HG03066 (cell line): ENCODE measurements around the gene SNX24.

Experiments used
- ATAC-seq: cut with Tn5 transposase; IDR thresholded peaks from one replicate; pipeline ENCODE4 v1.9.1; 2021; ENCODE audit warnings: low read depth; ENCODE audit not compliant: unreplicated experiment

Gene SNX24

DNA sequence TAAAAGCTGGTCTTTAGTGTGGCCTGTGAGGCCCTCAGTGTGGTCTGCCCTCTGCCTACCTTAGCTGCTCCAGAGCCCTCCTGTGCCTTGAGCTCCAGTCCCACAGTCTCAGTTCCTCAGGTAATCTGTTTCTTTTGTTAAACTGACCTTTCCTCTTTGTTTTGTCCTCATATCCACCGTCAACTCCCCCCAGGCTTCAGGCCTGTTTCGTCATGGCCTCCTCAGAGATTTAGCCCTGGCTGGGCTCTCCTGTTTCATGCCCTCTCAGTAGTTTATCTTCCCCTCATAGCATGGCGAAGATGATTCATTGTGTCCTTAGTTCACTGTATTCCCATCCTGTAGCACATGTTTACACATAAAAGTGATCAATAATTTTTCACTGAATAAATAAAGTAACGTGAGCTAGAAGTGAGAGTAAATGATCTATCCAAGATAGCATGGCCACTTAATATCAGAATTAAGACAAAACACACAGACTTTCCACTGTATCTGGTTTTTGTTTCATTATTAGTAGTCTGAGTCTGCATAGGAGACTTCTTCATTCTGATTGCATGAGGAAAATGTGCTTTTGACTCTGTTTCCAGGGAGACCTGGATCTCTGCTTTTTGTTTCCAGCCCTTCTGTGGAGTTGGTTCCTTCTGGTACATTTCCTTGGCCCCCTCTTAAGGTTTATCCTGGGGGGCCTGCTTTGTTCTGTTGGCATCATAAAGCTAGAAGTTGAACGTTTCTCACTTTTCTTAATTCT lies 70.5 kb downstream of the SNX24 start:
- peak; percentile 98 for ATAC-seq

- no peak for ATAC-seq
Measured at GRCh38 chr5:122916490-122916889, 71.1 kb downstream of the SNX24 start.

GRCh38 chr5:122919969-122920368 lies 74.6 kb downstream of the SNX24 start:
- no peak for ATAC-seq

DNA sequence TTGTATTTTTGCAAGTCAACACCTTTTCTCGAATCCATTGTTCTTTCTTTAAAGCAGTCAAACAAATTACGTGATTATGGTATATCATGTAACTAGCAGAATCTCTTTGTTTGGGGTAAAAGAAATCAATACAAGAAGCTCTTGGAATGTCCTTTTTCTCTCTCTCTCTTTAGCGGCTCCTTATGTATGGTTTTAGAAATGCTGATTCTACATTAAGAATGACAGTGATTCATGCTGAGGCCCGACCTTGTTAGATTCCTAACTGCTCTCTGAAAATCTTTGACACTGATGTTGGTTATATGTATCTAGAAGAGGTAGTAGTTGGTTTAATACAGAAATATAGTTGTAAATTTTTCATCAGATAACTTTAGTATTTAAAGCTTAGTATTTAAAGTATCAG lies 76.4 kb downstream of the SNX24 start:
- ATAC-seq: no peak

DNA sequence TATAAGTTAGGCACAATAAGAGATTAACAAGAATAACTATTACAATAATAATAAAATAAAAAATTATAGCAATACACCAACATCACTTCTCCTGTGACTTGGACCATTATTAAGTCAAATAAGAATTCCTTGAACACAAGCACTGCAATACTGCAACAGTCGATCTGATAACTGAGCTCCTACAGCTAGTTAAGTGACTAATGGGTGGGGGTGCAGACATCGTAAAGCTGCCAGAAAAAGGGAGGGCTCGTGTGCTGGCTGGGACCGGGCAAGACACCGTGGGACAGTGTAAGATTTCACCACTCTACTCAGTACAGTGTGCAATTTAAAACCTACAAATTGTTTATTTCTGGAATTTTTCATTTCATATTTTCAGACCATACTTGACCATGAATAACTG lies 78.8 kb downstream of the SNX24 start:
- no peak for ATAC-seq

DNA sequence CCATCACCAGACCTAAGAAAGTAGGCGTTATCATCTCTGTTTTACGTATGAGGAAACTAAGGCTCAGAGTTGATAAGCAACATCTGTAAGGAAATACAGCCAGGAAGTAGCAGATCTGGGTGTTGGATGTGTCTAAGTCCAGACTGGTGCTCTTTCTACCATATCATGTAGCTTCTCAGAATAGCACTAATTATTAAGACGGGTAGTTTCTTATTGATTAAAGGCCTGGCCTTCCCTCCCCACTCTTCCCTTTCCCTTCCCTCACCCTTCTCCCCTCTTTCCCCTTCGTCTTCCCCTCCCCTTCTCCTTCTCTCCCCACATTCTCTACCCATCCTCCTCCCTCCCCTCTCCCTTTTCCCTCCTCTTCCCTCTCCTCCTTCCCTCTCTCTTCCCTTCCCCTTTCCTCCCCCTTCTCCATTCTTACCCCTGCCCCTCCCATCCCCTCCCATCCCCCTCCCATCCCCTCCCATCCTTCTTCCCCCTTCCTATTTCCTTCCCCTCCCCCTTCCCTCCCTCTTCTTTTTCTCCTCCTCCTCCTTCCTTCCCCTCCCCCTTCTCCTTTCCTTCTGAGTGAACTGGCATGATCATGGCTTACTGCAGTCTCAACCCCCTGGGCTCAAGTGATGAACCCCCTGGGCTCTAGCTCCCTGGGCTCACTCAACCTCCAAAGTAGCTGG lies 79.4 kb downstream of the SNX24 start:
- no peak for ATAC-seq

- ATAC-seq: no peak
Measured at GRCh38 chr5:122929001-122929400, 83.6 kb downstream of the SNX24 start.

GRCh38 chr5:122929980-122930379 lies 84.6 kb downstream of the SNX24 start:
- no peak for ATAC-seq

- no peak for ATAC-seq
Measured at GRCh38 chr5:122933956-122934355, 88.5 kb downstream of the SNX24 start.

DNA sequence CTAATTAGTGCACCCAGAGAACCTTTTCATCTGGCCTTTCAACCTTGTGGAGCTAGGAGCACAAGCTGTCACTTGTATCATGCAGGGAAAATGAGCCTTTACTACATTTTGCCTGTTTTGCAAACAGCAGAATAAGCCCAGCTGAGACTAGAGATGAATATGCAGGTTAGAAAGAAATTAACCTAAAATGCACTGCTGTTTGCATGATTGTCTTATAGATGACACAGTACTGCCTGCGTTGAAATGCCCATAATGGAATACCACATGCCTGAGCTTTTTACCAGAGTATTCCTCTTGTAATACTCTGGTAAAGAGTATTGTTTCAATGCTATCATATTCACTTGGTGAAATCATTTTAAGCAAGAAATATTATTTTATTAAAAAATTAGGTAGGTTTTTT lies 90.7 kb downstream of the SNX24 start:
- ATAC-seq: no peak

GRCh38 chr5:122937914-122938313 lies 92.5 kb downstream of the SNX24 start:
- no peak for ATAC-seq

- no peak for ATAC-seq
Measured at GRCh38 chr5:122940890-122941289, 95.5 kb downstream of the SNX24 start.

DNA sequence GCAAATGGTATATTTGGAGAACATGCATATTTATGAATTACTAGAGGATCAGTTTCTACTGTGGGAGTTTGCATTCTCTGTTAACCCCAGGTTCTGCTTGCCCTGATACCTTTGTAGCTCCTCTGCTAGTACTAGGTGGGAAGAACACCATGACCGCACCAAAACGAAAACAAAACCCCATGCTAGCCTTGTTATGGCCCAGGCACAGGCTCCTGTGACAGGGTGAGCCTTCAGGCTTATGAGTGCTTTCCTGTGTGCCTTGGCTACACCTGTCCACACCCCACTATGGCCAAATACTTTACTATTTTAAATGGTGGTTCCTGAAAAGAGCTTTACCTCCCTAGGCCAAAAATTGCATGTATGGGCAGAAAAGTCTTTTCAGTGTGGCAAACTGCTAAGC lies 96.3 kb downstream of the SNX24 start:
- no peak for ATAC-seq

DNA sequence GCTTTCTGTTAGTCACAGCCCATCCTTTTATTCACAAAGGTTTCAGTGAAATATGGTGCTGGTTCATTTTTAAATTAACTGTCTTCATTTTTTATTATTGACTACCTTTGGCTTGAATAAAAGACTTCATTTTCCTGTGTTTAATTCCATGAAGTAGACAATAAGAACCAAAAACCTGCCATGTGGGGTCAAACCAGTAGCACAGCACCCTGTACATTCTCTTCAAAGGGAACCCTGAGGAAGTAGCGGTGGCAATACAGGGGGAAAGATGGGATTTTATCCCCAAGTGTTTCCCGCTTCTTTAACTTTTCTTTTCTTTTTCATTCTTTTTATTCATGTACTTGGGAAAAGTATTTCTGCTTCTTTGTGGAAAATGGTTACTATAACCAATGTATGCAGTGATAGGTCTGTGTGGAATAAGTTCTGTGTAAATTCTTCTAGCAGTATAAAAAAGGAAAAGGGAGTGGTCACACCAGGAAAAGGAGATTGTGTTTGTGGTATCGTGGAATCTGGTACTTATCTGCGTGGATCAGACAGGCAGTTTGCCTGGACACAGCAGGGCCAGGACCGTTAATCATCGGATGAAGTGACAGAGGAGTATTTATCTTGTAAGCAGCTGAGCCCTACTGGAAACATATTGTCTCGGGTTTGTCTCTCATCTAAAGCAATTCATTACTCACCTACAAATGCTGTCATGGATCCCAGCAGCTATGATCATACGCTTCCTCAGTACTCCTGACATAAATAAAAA lies 96.9 kb downstream of the SNX24 start:
- ATAC-seq: no peak

DNA sequence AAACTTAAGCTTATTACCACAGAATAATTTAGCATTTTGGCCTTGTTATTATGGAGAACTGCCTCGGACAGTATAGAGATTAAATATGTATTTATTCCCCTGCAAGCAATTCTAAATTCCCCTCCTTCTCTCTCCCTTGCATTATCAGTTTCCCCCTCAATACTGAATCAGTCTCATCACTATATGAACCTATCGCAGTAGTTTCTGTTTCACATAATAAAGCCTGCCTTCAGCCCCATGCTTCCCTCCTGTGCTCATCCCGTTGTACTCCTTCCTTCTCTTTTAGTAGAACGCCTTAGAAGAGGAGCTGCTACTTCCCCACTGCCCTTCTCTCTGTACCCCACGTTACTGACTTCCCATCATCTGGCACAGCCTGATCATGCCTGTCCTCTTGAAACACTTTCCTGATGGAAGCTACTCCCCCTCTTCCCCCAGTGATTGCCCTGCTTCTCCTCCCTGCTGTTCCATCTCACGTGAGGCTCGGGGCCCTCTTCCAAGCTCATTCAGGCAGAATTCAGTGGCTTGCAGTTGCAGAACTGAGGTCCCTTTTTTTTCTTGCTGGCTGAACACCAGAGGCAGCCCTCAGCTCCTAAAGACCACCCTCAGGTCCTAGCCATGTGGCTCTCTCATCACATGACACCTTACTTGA lies 97.8 kb downstream of the SNX24 start:
- ATAC-seq: no peak

- no peak for ATAC-seq
Measured at GRCh38 chr5:122944051-122944450, 98.6 kb downstream of the SNX24 start.

GRCh38 chr5:122947372-122947771 lies 102.0 kb downstream of the SNX24 start:
- no peak for ATAC-seq

DNA sequence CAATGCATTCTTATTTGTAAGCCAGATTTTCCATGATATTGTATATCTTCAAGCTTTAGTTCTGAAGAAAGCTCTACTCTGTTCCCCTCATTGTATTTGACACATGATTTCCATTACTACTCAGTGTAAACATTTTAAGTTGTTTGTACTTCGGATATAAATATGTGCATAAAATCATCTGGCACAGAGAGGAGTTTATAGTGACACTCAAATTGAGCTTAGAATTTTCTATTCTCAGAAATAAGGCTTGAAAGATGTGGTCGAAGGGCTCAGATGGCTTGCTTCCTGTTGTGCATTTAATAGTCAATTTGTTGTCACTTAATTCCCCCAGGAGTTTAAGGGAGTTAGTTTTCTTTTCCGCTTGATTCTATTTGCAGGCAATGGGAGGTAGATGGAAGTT lies 102.4 kb downstream of the SNX24 start:
- ATAC-seq: no peak

DNA sequence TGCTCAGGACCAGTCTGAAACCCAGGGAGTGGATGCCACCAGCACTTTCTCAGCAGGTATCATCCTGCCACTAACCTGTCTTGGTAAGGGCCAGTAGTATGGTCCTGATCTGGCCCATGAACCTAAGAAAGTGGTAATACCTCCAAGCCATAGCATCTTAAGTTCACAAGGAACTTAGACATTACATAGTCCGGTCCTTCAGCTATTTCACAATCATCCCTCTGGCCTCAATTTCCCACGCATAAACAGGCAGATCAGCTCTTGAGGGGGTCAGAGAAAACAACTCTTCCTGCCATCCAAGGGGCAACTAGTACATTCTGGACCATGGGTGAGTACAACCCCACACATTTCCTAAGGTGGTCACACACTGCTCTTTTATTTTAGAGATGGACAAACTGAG lies 102.9 kb downstream of the SNX24 start:
- ATAC-seq: no peak

- no peak for ATAC-seq
Measured at GRCh38 chr5:122951658-122952057, 106.2 kb downstream of the SNX24 start.

DNA sequence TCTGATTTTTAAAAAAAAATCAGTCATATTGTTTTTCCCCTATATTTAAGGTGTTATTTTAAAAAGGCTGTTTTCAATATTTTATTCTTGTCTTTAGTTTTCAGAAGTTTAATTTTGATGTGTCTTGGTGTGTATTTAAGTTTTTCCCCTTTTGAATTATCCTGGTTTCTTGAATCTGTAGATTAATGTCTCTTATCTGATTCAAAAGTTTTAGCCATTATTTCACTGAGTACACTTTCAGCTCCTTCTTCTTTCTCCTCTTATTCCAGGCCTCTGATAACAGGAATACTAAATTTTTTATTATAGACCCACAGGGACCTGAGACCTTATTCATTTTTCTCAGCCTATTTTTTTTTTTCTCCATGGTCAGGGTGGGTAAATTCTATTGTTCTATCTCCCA lies 109.3 kb downstream of the SNX24 start:
- ATAC-seq: no peak
